Mucosa of rectum (tissue), 2 donors: ENCODE measurements around the gene SV2B.

Experiments
- H3K27ac ChIP-seq, 2 donors: one replicate each; pipeline ENCODE4 v1.7.0; 2013; ENCODE audit warnings: inconsistent platforms in 2 of 2, low read depth in 2 of 2, low read length in 2 of 2
- H3K27me3 ChIP-seq, 2 donors: one replicate each; pipeline ENCODE4 v1.7.0; 2013; ENCODE audit warnings: low read length in 2 of 2; ENCODE audit not compliant: control insufficient read depth in 2 of 2, insufficient read depth in 2 of 2
- H3K36me3 ChIP-seq, 2 donors: one replicate each; pipeline ENCODE4 v1.7.0; 2013; ENCODE audit warnings: low read length in 2 of 2; ENCODE audit not compliant: control insufficient read depth in 2 of 2, insufficient read depth in 2 of 2
- H3K4me1 ChIP-seq, 2 donors: one replicate each; pipeline ENCODE4 v1.7.0; 2013; ENCODE audit warnings: low read length in 2 of 2, mild to moderate bottlenecking in 1 of 2; ENCODE audit not compliant: control insufficient read depth in 2 of 2, insufficient read depth in 2 of 2
- H3K4me3 ChIP-seq, 2 donors: one replicate each; pipeline ENCODE4 v1.7.0; 2013; ENCODE audit warnings: low read length in 2 of 2
- H3K9ac ChIP-seq, 2 donors: one replicate each; pipeline ENCODE4 v1.7.0; 2013; ENCODE audit warnings: low read length in 2 of 2, low read depth in 1 of 2, mild to moderate bottlenecking in 1 of 2
- H3K9me3 ChIP-seq, 2 donors: one replicate each; pipeline ENCODE4 v1.7.0; 2013; ENCODE audit warnings: low read length in 2 of 2; ENCODE audit not compliant: control insufficient read depth in 2 of 2
- donor health status: healthy.
- donor health status: Normal muscosa, but diverticular disease.

Gene SV2B

GRCh38 chr15:91129436-91129835, 29.4 kb downstream of the SV2B start:
- Histone ChIP-seq H3K9me3 (no peaks in the 10 kb centered on the region), H3K36me3 (no peaks in the 10 kb centered on the region), H3K4me3 (no peak overlapping the region), H3K4me1 (no peaks in the 10 kb centered on the region), H3K27ac (no peak overlapping the region), H3K27me3 (peaks cover 6% of the 10 kb centered on the region in 2 donors), H3K9ac (no peak overlapping the region)

DNA sequence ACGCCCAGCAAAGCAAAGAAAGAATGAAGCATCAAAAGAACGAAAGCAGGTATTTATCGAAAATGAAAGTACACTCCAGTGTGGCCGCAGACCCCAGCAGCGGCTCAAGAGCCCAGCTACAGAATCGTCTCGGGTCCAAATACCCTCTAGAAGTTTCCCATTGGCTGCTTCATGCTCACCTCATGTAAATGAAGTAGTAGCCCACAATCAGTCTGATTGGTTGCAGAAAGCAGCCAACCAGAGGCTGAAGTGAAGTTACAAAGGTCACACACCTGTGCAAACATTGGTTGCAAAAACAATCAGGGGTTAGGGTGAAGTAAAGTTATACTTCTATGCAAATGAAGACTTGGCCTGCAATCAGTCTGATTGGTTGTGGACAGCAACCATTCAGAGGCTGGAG, 32.0 kb downstream of the SV2B start:
- Histone ChIP-seq H3K36me3 (no peaks in the 10 kb centered on the region), H3K27ac (no peak overlapping the region), H3K9me3 (no peaks in the 10 kb centered on the region), H3K4me1 (no peaks in the 10 kb centered on the region), H3K9ac (no peak overlapping the region), H3K27me3 (peaks cover 5 to 7% of the 10 kb centered on the region in 2 donors), H3K4me3 (no peak overlapping the region)

- no peaks in the 10 kb centered on the region for H3K9me3 ChIP-seq
- H3K4me1 ChIP-seq: no peaks in the 10 kb centered on the region
- H3K36me3 ChIP-seq: no peaks in the 10 kb centered on the region
- H3K27ac ChIP-seq: no peak overlapping the region
- H3K9ac ChIP-seq: no peak overlapping the region
- peaks cover 0 to 2% of the 10 kb centered on the region in 2 donors for H3K27me3 ChIP-seq
- no peak overlapping the region for H3K4me3 ChIP-seq
Observed at GRCh38 chr15:91133511-91133910, 33.5 kb downstream of the SV2B start.

DNA sequence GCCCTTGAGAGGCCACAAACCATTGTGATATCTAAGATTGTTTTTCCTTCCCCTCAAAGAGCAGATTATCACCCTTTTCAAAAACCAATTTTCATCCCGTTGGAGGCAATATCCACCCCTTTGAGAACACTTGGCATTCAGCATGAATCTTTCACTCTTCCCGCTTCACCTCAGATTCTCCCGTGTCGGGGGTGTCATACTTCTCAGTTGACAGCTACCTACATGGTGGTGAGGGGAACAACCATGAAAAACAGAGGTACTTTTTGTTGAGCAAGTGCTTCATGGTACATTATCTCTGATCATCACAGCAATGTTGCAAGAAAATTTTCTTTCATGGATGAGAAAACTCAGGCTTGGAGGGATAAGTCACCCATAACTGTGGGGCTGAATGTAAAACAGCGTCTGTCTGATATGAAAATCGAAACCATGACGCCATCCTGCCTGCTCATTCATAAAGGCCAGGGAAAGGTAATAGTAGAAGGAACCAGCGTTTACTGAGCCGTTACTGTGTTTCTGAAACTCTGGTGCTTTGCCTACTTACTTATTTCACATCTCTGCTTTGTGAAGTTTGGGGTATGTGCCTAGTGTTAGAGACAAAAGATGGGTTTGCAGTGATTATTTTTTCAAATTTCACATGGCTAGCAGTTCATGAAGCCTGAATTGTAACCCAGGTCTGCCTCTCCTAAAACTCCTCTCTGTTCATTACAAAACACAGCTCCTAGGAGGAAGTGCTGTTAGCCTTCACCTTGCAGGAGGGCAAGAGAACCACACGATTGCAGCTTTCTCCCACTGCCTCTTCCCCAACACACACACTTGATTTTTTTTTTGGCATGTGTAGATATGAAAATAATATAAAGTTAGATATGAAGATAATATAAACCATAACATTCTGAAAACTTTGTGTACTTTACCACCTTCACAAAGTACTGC, 35.4 kb downstream of the SV2B start:
- peaks cover 0 to 2% of the 10 kb centered on the region in 2 donors for H3K27me3 ChIP-seq
- H3K9ac ChIP-seq: no peak overlapping the region
- H3K4me3 ChIP-seq: no peak overlapping the region
- H3K9me3 ChIP-seq: no peaks in the 10 kb centered on the region
- no peak overlapping the region for H3K27ac ChIP-seq
- H3K4me1 ChIP-seq: no peaks in the 10 kb centered on the region
- no peaks in the 10 kb centered on the region for H3K36me3 ChIP-seq

GRCh38 chr15:91136386-91136923, 36.4 kb downstream of the SV2B start:
- no peak overlapping the region for H3K27ac ChIP-seq
- no peak overlapping the region for H3K9ac ChIP-seq
- no peaks in the 10 kb centered on the region for H3K9me3 ChIP-seq
- H3K27me3 ChIP-seq: peaks cover 0 to 2% of the 10 kb centered on the region in 2 donors
- no peaks in the 10 kb centered on the region for H3K4me1 ChIP-seq
- no peaks in the 10 kb centered on the region for H3K36me3 ChIP-seq
- H3K4me3 ChIP-seq: no peak overlapping the region

DNA sequence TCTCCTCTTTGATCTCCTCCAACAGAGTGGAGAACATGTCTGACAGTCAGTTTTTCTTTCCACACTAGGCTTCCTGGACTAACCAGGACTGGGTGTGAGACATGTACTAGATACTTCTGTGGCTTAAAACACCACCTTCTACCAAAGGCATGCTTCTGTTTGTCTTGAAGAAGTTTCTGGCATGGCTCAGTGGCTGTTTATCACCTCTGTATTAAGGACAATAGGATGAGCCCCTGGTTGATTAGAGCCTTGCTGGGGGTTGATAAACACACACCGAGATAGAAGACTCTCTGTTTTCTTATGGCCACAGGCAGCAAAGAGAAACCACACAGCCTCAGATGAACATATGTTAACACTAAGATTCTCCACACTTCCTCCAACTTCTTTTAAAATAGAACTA, 40.5 kb downstream of the SV2B start:
- H3K27ac ChIP-seq: no peak overlapping the region
- H3K27me3 ChIP-seq: peaks cover 0 to 4% of the 10 kb centered on the region in 2 donors
- no peaks in the 10 kb centered on the region for H3K9me3 ChIP-seq
- H3K36me3 ChIP-seq: no peaks in the 10 kb centered on the region
- H3K4me1 ChIP-seq: no peaks in the 10 kb centered on the region
- no peak overlapping the region for H3K9ac ChIP-seq
- H3K4me3 ChIP-seq: no peak overlapping the region

DNA sequence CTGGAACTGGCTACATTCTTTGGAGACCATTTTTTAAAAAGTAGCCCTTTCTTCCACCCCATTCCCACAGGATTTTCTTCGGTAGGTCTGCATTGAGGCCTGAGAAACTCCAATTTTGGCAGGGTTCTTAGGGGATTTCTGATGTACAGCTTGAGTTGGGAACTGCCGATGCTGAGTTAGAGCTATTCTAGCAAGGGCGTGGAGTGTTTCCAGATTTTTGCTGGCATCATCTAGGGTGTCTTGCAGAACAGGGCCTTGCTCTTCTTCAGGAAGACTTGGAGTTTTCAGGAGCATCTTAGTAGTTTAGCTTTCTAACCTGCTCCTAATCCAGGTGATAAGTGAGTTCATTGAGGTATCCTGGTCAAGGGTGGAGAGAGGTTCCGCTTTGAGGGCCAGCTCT, 41.0 kb downstream of the SV2B start:
- Histone ChIP-seq H3K9ac (no peak overlapping the region), H3K36me3 (no peaks in the 10 kb centered on the region), H3K9me3 (no peaks in the 10 kb centered on the region), H3K27ac (no peak overlapping the region), H3K27me3 (peaks cover 0 to 2% of the 10 kb centered on the region in 2 donors), H3K4me3 (no peak overlapping the region), H3K4me1 (no peaks in the 10 kb centered on the region)

GRCh38 chr15:91142106-91142744, 42.2 kb downstream of the SV2B start:
- no peak overlapping the region for H3K4me3 ChIP-seq
- H3K9ac ChIP-seq: no peak overlapping the region
- peaks cover 0 to 2% of the 10 kb centered on the region in 2 donors for H3K27me3 ChIP-seq
- no peak overlapping the region for H3K27ac ChIP-seq
- no peaks in the 10 kb centered on the region for H3K36me3 ChIP-seq
- H3K9me3 ChIP-seq: no peaks in the 10 kb centered on the region
- no peaks in the 10 kb centered on the region for H3K4me1 ChIP-seq

GRCh38 chr15:91142946-91143345, 42.9 kb downstream of the SV2B start:
- no peaks in the 10 kb centered on the region for H3K4me1 ChIP-seq
- no peak overlapping the region for H3K27ac ChIP-seq
- peaks cover 0 to 2% of the 10 kb centered on the region in 2 donors for H3K27me3 ChIP-seq
- H3K36me3 ChIP-seq: no peaks in the 10 kb centered on the region
- no peak overlapping the region for H3K9ac ChIP-seq
- H3K4me3 ChIP-seq: no peak overlapping the region
- no peaks in the 10 kb centered on the region for H3K9me3 ChIP-seq

DNA sequence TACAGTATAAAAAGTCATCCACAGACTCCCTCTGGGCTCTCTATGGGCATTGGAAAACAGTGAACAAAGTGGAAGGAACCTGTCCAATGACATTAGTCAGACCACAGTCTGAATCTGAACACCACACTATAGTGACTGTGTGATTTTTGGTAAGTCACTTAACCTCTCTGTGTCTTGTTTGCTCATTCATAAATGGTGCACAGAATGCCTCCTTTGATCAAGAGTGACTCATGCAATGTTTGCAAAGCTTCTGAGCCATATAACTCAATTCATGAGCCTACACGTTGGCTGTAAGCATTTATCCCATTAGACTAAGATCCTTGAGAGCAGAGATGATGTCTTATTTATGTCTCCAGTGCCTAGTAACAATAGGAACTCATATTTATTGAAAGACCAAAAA, 46.7 kb downstream of the SV2B start:
- H3K9ac ChIP-seq: no peak overlapping the region
- peaks cover 0 to 4% of the 10 kb centered on the region in 2 donors for H3K27me3 ChIP-seq
- no peak overlapping the region for H3K4me3 ChIP-seq
- H3K4me1 ChIP-seq: no peaks in the 10 kb centered on the region
- H3K27ac ChIP-seq: no peak overlapping the region
- no peaks in the 10 kb centered on the region for H3K9me3 ChIP-seq
- no peaks in the 10 kb centered on the region for H3K36me3 ChIP-seq
